Right renal pelvis (tissue), 4 donors: ENCODE results near the gene HNRNPL. TPM values are rescaled to one million over a fixed set of nuclear protein-coding genes. Genes with fewer than 3 reads are reported as not detected.
"Not testable (repeated sequence)": the region's sequence is repeated elsewhere in the genome, so short reads cannot be mapped to it uniquely, and the experiment has no call there.

Experiments used
- DNase-seq, 4 donors: peaks; one replicate each; pipeline ENCODE4 v3.0.0-alpha.2; 2013; ENCODE audit warnings: low read depth in 4 of 4, low spot score in 3 of 4, missing footprints in 1 of 4
- polyA plus RNA-seq, 4 donors: library from polyadenylated mRNA; unstranded; fragments of 120-200 nt; gene quantifications; one replicate each; pipeline ENCODE4 v1.2.1, GENCODE V29; 2013; ENCODE audit not compliant: insufficient read length in 4 of 4

HNRNPL gene
- 100 to 1,000 TPM; 471 to 524 (median 503) TPM for polyA plus RNA-seq

GRCh38 chr19:38849860-38850435 is at the start of gene HNRNPL:
TSS of gene HNRNPL (minus strand) at chr19:38849986. CDS start at chr19:38849966, 20 bp downstream.
- DNase-seq = peak in 2 of 4 donors; percentile 100

GRCh38 chr19:38898788-38899446 is 49.1 kb upstream of the HNRNPL start:
- DNase-seq = no peak

- no peak for DNase-seq
These were observed 45.2 kb upstream of the HNRNPL start for GRCh38 chr19:38894968-38895367.

GRCh38 chr19:38893341-38893771 is 43.6 kb upstream of the HNRNPL start:
- DNase-seq = no peak

- DNase-seq = no peak
These were observed 43.1 kb upstream of the HNRNPL start for GRCh38 chr19:38892841-38893240.

- no peak for DNase-seq
These were observed 42.0 kb upstream of the HNRNPL start for GRCh38 chr19:38891771-38892170.

GRCh38 chr19:38890686-38891085 is 40.9 kb upstream of the HNRNPL start:
- no peak for DNase-seq

- no peak for DNase-seq
These were observed 40.0 kb upstream of the HNRNPL start for GRCh38 chr19:38889803-38890202.

- DNase-seq = no peak
These were observed 39.1 kb upstream of the HNRNPL start for GRCh38 chr19:38888876-38889275.

GRCh38 chr19:38884691-38885090 is 34.9 kb upstream of the HNRNPL start:
- not testable (repeated sequence) for DNase-seq

- DNase-seq = no peak
These were observed 33.5 kb upstream of the HNRNPL start for GRCh38 chr19:38883286-38883685.

- DNase-seq = no peak
These were observed 31.3 kb upstream of the HNRNPL start for GRCh38 chr19:38880882-38881609.

GRCh38 chr19:38880076-38880881 is 30.5 kb upstream of the HNRNPL start:
- no peak for DNase-seq

GRCh38 chr19:38879400-38879751 is 29.6 kb upstream of the HNRNPL start:
- no peak for DNase-seq

- DNase-seq = no peak
These were observed 29.0 kb upstream of the HNRNPL start for GRCh38 chr19:38878575-38879399.

- DNase-seq = no peak
These were observed 28.2 kb upstream of the HNRNPL start, which contains the start of gene RINL for GRCh38 chr19:38877781-38878574. TSS of gene RINL (minus strand) at chr19:38878275. CDS start at chr19:38876742, 1,533 bp downstream.

- no peak for DNase-seq
These were observed 26.0 kb upstream of the HNRNPL start for GRCh38 chr19:38875656-38876395.

GRCh38 chr19:38873400-38873799 is 23.6 kb upstream of the HNRNPL start:
- not testable (repeated sequence) for DNase-seq
